Stimulated activated CD4-positive, alpha-beta T cell treated with anti-CD3 and anti-CD28 coated beads, Interleukin-4, amount 100 ng/mL, for 48 hours (primary cell): ENCODE measurements around the gene USP35.
"Not testable (repeated sequence)": the region's sequence is repeated elsewhere in the genome, so short reads cannot be mapped to it uniquely, and the experiment has no call there.

Experiments
- DNase-seq, 2 donors: peaks; one replicate each; pipeline ENCODE4 v3.0.0-alpha.2; 2020; ENCODE audit warnings: low read depth in 2 of 2

USP35 gene

DNA sequence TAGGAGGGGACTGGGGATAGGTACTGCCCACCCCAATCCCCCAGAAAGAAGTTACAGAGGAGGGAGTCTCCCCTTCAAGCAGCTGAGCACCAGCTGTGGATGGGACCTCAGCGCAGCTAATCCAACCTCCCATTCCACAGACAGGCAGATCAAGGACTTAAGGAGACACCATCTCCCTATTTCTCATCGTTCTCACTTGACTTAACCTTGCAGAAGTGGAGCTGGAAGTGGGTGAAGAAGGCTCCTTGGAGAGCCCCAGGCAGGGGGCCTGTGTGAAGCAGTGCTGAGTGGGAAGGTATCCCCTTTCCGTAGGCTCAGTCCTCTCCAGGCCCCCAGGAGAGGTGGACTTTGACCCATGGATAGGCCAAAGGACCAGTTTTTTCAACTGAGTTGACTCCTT lies 27.3 kb downstream of the USP35 start:
- DNase-seq: no peak

DNA sequence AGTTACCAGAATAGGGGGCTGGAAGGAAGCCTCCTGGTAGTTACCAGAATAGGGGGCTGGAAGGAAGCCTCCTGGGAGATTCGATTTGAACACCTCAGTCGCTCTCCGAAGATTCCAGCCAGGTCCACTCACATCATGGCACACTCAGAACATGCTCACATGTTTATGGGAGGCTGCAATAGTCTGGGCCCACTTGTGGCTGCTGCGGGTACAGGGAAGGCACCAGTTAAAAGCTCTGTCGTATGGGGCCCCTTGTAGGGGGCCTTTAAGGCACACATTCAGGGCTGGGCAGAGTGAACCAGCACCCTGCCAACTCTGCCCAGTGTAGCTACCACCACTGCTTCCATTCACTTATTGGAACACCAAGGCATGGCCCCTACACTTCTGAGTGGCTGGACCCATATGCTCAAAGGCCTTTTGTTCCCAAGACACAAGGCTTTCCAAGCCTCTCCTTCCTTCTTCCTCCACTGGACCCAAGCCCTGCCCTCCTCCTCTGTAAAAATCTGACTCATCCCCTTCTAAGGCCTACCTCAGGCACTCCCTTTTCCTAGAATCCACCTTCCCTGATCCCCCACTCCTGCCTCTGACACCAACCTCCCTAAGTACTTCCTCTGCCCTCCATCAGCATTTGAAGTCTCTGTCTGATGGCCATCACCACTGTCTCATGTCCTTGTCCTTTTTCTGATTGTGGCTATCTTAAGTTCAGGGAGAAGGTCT lies 28.0 kb downstream of the USP35 start:
- no peak for DNase-seq

DNA sequence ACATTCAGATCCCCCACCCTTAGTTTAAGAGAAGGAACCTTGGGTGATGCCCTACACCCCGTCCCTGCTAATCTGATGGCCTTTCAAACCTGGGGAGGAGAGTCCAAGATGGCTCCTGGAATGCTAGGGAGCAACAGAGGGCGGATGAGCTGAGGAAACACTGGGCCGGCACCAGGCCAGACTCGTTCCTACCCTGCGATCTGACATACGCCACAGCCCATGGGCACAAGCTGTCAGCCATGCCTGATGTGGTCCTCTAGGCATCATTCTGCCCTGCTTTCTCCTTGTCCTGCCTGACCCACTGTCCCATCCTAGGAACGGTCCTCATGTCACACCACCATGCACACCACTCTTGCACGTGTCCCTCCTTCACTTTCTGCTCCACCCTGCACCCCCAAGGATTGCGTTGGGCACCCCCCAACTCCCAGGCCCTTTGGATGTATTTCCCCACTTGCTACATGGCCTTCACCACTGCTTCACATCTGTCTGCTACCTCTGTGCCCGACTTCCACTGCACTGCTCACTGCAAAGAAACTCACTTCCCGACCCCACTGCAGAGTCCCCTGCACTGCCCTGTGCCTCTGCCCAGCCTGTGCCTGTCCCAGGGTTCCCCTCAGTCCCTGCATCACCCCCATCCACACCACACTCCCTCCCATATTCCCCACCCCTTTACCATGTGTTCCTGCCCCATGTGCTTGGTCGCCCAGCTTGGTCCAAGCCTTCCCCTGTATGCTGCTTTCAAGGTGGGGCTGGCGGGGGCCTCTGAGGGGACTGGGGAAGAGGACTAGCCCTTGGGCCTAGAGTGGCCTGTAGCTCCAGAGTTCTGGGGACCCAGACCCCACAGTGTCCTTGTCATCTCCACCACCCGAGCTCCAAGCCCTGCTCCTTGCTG lies 29.2 kb downstream of the USP35 start:
- DNase-seq: no peak

DNA sequence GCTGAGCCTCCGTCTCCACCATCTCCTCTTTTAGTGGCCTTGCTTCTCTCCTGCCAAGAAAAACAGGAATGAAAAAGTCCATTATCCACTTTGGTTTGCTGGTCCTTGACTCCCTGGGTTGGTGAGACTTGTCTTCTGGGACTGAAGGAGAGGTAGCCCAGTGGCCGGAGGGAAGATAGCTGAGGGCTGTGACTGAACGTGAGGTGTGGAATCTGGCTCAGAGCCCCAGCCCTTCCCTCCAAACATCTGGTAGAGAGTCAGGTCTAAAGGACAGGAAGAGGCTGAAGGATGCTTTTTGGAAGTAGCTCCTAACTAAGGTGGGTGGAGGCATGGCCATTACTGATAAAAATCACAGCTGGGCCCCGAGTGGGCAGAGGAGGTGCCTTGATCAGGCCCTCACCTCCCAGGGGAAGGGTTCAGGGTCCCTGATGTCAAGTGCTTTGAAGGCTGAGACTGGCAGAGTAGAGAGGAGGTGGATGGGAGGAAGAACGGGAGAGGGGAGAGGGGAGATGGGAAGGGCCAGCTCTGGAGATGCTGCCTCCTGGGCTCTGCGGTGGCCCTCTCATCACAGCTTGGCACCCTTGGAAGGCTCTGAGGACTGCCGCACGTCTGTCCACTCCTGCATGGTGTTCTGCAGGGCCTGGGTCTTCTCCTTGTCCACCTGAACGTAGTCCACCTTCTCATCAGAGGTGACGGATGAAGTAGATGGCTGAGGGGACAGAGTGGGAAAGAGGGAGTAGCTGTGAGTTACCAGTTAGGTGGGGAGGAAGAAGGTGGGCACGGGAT lies 30.2 kb downstream of the USP35 start:
- no peak for DNase-seq

DNA sequence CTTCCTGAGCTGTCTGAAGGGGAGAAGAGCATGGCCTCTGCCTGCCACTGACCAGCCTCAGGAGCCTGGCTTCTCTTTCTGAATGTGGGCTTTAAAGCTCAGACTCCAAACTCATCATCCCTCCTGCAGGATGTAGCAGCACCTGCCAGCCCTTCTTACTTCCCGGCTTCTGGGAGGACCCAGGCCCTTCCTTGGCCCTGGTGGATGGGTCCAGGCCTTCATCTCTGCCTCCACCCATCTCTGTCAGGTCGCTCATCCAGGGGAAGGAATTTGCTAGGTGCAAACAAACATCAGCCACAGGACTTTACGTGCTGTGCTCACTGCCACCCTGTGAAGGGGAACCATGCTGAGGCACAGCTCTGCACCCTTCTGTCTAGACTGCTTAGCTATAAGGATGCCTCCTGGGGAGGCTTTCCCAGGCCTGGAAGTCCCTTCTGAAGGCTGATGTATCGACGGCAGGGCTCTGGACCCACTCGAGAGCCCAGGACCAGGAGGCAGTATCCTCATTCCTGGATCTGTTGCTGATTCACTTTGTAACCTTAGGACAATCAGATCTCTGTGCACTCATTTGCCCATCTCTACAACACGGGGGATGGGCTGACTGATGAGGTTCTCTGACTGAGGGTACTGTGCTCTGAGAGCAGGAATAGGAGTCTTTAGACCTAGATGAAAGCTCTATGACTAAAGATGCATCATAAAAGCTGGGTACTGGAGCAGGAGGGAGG lies 30.9 kb downstream of the USP35 start:
- DNase-seq: no peak

DNA sequence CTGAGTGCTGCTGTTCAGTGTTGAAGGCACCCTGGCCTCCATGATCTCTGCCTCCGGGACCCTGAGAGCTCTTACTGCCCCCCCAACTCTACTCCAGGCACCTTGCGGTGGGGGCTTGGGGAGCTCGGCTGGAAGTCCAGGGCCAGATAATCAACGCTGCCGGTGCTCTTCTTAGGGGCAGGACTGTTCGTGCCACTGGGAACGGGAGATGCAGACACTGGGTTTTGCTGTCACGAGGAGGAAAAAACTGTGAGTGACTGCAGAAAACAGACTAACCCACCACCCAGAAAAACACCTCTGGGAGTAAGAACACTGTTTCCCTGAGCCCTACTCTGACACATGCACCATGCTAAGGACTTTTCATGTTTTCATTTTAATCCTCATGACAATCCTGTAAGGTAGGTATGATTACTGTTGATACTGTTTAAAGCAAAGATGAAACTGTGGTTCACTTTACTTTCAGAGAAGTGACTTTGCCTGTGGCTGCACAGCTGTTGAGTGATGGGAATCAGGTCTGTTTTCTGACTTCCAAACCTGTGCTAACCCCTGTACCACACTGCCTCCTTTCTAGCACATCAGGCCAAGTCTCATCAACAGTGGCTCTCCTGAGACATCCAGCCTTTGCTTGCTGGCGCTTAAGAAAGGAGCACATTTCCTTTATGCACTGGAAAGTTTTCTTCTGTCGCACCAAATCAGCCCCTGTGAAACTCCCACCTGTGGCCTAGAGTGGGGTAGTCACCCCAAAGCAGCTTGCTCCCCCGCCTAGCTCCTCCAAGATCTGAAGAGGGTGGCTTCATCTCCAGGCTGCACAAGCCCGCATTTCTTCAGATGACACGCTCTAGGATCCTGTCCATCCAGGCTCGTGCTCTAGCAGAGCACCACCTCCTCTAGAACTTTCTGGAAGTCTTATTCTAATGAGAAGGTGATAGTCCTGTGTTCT lies 31.8 kb downstream of the USP35 start:
- no peak for DNase-seq

DNA sequence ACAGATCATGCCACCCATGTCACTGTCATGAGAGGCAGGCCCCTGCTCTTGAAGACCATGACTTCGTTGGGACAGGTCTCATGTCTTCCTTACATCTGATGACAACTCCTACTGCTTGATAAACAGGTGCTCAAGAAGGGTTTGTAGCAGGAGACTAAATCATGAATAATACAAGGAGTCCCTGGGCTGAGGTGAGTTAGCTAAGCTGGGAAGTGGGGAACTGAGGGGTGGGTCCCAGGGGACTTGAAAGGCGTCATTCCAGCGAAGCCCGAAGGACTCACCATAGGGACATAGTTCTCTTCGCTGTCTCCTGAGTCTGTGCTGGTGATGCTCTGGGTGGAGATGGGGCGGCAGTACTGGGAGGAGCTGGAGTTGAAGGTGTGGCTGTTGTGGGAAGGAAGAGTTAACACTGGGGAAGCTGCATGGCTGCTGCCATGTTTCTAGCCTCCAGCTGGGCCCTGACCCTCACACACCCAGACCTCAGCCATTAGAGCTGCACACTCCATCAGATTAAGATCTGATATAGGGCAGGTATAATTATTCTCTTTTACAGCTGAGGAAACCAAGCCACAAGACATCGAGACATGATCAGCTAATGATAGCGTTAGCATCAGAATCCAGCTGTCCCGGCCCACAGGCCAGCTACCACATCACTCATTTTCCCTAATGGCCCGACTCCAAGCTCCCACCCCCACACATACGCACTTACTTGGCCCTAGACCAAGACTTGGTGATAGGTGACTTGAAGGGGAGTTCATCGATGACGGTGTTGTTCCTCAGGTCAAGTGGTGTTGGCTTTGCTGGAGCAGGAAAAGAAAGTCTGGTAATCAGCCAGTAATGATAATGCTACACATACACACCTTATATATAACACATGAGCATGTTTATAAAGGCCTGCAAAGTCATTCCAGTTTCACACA lies 32.9 kb downstream of the USP35 start:
- DNase-seq: no peak

DNA sequence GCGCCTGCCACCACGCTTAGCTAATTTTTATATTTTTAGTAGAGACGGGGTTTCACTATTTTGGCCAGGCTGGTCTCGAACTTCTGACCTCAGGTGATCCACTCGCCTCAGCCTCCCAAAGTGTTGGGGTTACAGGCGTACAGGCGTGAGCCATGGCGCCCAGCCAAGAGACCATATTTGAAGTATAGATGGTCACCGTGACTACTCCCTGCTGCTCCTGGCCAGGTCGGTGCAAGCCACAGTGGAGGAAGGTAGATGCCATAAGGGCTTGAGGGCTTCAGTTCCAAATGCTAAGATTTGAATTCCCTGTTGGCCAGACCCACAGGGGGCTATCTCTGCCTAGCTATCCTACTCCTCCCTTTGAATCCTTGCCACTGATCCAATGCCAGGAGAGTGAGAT lies 34.0 kb downstream of the USP35 start:
- not testable (repeated sequence) for DNase-seq

DNA sequence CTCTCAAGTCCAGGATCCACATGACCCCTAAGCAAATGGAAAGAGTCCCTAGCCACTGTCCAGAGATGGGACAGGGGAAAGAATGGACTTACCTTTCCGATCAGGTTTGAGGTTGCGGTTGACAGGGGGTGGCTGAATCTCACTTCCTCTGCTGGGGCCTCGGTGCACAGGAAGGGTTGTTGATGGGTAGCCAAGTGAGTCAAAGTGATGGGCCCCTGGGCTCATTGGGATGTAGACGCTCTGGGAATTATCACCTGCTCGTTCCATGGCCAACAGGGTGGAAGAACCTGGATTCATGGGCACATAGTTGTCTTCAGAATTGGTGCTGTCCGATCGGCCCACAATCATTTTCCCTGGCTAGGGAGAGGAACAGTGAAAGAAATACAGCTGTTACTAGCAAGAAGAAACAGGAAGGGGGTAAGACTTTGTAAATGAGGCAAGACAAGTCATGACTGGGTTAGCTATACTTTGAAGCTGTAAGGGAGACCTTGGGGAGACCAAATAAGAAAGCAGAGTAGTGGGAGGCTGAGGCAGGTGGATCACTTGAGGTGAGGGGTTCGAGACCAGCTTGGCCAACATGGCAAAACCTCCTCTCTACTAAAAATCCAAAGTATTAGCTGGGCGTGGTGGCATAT lies 34.7 kb downstream of the USP35 start:
- DNase-seq: no peak

DNA sequence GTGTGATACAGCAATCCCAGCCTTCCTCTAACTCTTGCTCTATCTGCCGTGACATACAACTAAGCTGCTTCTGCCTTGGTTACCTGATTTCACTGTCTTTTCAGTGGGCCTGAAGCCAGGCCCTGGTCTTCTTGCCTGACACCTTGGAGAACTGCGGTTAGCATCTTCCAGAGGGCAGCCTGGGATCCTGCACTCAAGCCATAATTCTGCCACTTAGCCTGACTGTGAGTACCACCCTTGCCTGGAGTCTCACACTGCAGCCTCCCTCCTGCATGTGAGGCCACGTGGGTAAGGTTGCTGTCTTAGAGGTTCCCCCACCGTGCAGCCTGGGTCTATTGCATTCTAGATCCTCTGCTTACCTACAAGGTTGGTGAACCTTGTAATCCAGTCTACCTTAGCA lies 35.8 kb downstream of the USP35 start:
- DNase-seq: no peak

DNA sequence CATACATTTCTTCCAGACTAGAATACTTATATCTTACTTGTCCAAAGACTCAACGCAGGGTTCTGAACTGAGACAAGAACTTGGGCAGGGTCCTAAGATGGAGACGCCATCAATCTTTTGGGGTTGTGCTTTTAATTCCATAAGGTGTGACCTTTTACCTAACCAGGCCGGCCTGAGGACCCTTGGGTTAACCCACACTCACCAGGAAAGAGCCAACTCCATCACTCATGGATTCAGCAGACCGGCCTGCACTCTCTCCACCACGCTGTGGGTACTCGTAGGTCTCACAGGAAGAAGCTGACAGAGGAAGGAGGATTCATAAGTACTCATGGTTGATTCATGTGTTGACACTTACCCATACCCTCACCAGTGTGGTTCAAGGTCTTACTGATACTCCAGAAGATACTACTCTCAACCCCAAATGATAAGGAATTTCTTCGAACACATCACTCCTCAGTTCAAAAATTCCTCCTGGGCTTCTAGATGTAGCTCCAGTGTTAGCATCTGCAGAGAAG lies 36.2 kb downstream of the USP35 start:
- no peak for DNase-seq

DNA sequence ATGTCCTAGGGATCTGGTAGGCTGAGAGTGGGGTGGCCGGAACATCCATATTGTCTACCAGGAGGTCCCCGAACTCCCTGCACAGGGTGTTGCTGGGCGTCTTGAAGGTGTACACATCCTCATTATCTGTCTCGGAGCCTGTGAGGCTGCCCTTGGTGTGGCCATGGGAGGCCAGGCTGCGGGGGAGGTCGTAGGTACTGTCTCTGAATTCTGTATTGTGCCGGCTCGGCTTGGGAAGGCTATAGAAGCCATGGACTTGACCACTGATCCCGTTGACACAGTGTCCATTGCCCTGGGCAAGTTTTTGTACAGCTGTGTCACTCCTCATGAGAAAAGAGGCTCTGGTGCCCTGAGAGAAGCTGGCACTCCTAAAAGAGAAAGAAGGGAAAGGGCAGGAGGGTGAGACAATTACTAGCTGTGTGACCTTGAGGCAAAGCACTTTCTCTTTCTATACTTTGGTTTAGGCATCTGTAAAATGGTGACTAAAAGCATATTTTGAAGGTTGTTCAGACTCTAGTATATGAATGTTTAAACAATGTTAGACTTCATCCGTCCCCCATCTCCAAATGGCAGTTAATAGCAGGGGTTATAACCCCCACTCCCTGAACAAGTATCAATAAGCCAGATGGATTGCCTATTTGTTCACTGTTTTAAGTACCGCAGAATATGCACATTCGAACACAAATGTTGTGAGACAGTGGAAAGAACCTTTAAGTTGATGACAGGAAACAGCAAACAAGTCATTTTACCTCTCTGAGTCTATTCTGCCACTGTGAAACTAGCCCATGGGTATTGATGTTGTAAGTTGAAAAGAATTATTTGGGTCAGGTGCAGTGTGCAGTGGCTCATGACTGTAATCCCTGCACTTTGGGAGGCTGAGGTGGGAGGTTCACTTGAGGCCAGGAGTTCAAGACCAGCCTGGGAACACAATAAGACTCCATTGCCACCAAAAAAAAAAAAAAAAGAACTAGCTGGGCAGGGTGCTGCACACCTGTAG lies 38.3 kb downstream of the USP35 start:
- no peak for DNase-seq

DNA sequence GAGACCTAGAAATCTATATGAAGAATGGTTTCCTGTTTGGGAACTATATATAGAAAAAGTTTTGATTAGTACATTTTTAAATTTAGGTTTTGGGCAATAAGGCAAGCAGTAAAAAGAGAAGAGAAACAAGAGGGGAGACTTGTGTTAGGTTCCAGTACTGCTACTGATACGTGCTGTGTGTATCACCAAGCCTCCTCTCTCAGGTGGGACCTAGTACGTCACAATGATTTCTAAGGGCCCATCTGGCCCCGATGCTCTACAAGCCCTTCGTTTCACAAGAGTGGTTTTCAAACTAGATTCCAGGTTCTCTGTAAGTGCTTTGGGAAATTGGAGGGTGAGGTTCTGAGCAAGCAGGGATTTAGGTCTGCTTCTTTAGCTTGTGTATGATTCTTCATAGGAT lies 39.2 kb downstream of the USP35 start:
- DNase-seq: no peak

DNA sequence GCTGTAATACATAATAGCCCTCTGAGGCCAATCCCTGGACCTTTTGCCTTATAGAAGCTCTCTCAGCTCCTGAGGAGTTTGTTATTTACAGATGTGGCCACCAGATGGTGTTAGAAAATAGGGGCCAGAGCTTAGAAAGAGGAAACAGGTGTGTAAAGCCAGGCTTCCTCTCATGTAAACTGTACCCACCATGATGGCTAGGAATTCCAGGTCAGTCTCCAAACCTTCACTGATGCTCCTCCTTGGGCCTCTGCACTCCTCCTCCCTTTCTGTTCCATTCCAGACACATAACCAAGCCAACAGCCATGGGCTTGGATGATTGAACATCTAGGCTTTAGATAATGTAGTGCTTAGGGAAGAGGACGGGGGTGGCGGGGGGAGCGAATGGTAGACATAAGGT lies 39.7 kb downstream of the USP35 start:
- DNase-seq: no peak

DNA sequence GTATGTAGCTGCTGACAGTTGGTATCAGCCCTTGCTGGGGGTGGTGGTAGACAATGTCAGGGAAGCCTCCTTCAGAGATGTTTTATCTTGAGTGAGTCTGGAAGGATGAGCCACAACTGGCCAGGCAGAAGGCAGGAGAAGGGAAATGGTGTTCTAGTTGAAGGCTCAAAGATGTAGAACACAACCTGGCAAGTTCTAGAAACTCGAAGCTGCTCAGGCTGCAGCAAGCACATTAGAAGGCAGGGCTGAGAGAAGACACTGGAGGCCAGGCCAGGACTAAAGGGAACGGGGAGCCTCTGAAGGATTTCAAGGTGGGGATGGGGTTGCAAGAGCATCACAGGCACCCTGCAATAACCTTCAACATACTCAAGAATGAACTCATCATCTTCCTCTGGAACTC lies 40.4 kb downstream of the USP35 start:
- no peak for DNase-seq

DNA sequence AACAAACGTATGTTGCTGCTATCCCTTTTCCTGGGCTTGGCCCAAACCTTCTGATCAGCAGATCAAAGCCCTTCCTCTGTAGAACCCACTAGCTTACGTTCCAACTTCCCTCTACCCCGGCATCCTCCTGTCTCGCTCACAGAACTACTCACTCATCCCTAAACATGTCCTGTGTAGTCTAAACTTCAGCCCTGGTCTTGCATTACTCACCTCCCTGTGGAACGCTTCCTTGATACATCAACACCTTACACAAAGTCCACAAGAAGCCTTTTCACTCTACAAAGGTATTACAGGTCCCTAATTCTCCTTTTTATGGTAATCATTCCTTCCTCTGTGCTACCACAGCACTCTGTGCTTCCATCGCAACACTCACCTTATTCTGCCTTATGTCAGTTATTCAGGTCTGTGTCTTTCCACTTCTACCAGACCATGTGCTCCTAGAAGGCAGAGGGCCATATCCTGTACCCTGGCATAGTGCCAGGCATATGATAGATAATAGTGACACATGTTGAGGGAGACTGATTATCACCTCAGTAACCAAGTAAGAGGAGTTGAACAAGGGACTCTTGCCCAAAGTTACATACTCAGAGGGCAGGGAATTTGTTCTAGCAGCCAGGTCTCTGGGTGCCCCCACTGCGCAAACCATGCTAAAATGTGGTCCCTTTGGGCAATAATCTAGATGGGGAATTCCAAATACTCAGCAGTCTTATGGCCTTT lies 41.6 kb downstream of the USP35 start:
- DNase-seq: no peak

DNA sequence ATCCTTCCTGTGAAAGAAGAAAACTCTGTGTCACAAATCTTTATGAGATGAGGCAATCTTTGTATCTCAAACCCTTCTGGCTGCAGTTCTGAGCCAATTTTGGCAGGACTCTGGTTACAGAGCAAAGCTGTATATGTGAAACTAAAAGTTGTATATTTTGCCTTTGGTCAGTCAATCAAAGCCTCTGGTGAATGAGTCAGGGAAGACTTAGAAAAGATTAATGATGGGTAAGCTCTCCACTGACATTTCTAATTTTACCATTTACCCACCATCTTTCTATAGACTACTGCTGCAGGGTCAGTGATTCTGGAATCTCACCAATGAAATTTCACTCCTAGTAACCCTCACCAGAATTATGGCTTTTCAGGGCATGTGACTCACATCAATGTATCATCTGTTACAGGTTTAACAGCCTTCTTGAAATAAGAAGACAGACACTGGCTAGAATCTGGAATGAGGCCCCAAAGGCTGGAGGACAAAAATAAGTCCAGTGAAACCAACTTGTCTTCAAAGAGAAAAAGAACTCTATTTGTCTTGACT lies 43.3 kb downstream of the USP35 start:
- no peak for DNase-seq
